ENCODE measurements around the gene GGACT. TPM values are rescaled to one million over a fixed set of nuclear protein-coding genes. Genes with fewer than 3 reads are reported as not detected.

Gene GGACT
- total RNA-seq, 1 experiment from 2014 or later, result 3.8 TPM

DNA sequence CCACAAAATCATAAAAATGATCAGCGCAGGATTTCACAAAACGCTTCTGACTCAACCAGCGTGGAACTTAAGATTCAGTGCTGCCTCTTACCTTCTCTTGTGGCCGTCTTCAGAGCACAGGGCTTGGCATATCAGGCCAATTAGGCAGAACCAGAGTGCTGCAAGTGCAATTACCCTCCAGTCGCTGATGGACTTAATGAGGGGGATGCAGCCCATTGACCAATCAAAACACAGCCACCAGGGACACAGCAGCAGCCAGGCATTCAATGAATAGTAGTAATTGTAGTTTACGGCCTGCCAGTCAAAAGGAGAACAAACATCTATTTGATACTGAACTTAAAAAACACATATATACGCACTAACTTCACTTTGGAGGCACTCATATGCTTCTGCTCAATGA is 47.9 kb upstream of the GGACT start:
- intact Hi-C loops (cut with micrococcal nuclease; ENCODE audit: unreplicated experiment), result no loop called here
- peaks cover 33% of the 10 kb centered on the region for H3K36me3 ChIP-seq (ENCODE audit: insufficient read depth, low read length, poor library complexity, severe bottlenecking)
- no peaks in the 10 kb centered on the region for H3K9me3 ChIP-seq (ENCODE audit: low read depth, low read length, poor library complexity, severe bottlenecking)
- TF ChIP-seq, protein P1, sequence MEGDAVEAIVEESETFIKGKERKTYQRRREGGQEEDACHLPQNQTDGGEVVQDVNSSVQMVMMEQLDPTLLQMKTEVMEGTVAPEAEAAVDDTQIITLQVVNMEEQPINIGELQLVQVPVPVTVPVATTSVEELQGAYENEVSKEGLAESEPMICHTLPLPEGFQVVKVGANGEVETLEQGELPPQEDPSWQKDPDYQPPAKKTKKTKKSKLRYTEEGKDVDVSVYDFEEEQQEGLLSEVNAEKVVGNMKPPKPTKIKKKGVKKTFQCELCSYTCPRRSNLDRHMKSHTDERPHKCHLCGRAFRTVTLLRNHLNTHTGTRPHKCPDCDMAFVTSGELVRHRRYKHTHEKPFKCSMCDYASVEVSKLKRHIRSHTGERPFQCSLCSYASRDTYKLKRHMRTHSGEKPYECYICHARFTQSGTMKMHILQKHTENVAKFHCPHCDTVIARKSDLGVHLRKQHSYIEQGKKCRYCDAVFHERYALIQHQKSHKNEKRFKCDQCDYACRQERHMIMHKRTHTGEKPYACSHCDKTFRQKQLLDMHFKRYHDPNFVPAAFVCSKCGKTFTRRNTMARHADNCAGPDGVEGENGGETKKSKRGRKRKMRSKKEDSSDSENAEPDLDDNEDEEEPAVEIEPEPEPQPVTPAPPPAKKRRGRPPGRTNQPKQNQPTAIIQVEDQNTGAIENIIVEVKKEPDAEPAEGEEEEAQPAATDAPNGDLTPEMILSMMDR (conservative IDR thresholded peaks at IDR 0.05; ENCODE audit: low read depth, low read length), result no peak
- no peak for TF ChIP-seq EZH2 (IDR thresholded peaks at IDR 0.05; ENCODE audit: borderline replicate concordance, low read depth, low read length, poor library complexity, severe bottlenecking)
- ChIA-PET POLR2A (ENCODE audit: low non-redundant PET) (no interaction called here), CTCF (no interaction called here)
- no peak for DNase-seq (ENCODE audit: low spot score)
- H3K27me3 ChIP-seq (replicated peaks; ENCODE audit: insufficient read depth, low read depth, low read length, poor library complexity), result no peaks in the 10 kb centered on the region
- H3K4me1 ChIP-seq (ENCODE audit: insufficient read depth, low read length, poor library complexity, severe bottlenecking), result no peaks in the 10 kb centered on the region
- no TSS peak for BruUV-seq (replicated peaks)
- no peak overlapping the region for H3K27ac ChIP-seq (ENCODE audit: low read depth, low read length, poor library complexity, severe bottlenecking)
- H3K4me3 ChIP-seq (ENCODE audit: low read depth, low read length, poor library complexity, severe bottlenecking), result no peak overlapping the region

DNA sequence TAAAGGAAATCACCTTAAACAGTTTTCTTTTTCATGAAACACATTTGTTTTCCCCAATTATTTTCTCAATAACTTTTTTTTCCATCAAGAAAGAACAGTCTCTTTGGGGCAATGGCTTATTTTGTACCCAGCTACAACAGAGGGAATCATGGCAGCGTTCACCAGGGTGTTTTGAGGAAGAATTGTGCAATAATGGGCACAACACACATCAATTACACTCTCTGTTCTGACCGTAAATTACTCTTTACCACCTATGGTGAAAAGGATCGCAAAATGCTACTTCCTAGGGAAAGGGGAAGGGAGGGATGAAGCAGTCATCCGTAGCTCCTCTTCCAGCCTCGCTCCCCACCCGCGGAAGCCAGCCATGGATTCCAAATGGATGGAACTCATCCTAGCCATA is 47.4 kb upstream of the GGACT start:
- ChIA-PET CTCF (no interaction called here), POLR2A (ENCODE audit: low non-redundant PET) (no interaction called here)
- Histone ChIP-seq H3K27ac (ENCODE audit: low read depth, low read length, poor library complexity, severe bottlenecking) (no peak overlapping the region), H3K27me3 (replicated peaks; ENCODE audit: insufficient read depth, low read depth, low read length, poor library complexity) (no peaks in the 10 kb centered on the region), H3K4me1 (ENCODE audit: insufficient read depth, low read length, poor library complexity, severe bottlenecking) (no peaks in the 10 kb centered on the region), H3K36me3 (ENCODE audit: insufficient read depth, low read length, poor library complexity, severe bottlenecking) (peaks cover 30% of the 10 kb centered on the region), H3K4me3 (ENCODE audit: low read depth, low read length, poor library complexity, severe bottlenecking) (no peak overlapping the region), H3K9me3 (ENCODE audit: low read depth, low read length, poor library complexity, severe bottlenecking) (no peaks in the 10 kb centered on the region)
- intact Hi-C loops (cut with micrococcal nuclease; ENCODE audit: unreplicated experiment), result no loop called here
- no peak for DNase-seq (ENCODE audit: low spot score)
- no TSS peak for BruUV-seq (replicated peaks)
- TF ChIP-seq EZH2 (IDR thresholded peaks at IDR 0.05; ENCODE audit: borderline replicate concordance, low read depth, low read length, poor library complexity, severe bottlenecking), result no peak
- TF ChIP-seq, protein P1 (conservative IDR thresholded peaks at IDR 0.05; ENCODE audit: low read depth, low read length), result no peak

DNA sequence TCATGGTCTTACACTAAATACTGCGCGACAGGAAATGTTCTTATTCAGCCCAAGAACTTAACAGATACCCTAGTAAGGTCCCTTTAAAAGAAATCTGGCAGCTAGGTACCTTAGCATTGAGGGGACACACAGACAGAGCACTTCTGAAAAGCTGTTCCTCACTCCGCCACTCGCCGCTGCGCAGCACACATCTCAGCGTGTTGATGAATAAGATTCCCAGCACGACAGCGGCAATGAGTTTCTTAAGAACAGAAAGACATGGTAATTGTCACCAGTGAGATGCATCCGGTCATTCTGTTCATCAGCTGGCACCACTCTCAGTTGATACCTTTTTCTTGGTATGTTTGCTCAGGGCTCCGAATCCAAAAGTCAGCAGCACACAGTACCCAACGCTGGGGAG is 46.1 kb upstream of the GGACT start:
- Histone ChIP-seq H3K27ac (ENCODE audit: low read depth, low read length, poor library complexity, severe bottlenecking) (no peak overlapping the region), H3K9me3 (ENCODE audit: low read depth, low read length, poor library complexity, severe bottlenecking) (no peaks in the 10 kb centered on the region), H3K36me3 (ENCODE audit: insufficient read depth, low read length, poor library complexity, severe bottlenecking) (peaks cover 28% of the 10 kb centered on the region), H3K4me1 (ENCODE audit: insufficient read depth, low read length, poor library complexity, severe bottlenecking) (peaks cover 9% of the 10 kb centered on the region), H3K27me3 (replicated peaks; ENCODE audit: insufficient read depth, low read depth, low read length, poor library complexity) (no peaks in the 10 kb centered on the region), H3K4me3 (ENCODE audit: low read depth, low read length, poor library complexity, severe bottlenecking) (no peak overlapping the region)
- DNase-seq (ENCODE audit: low spot score), result no peak
- BruUV-seq (replicated peaks), result no TSS peak
- POLR2A ChIA-PET (ENCODE audit: low non-redundant PET), result no interaction called here
- no peak for TF ChIP-seq EZH2 (IDR thresholded peaks at IDR 0.05; ENCODE audit: borderline replicate concordance, low read depth, low read length, poor library complexity, severe bottlenecking)
- TF ChIP-seq, protein P1 (conservative IDR thresholded peaks at IDR 0.05; ENCODE audit: low read depth, low read length), result no peak
- intact Hi-C loops (cut with micrococcal nuclease; ENCODE audit: unreplicated experiment), result loop anchor here (5.0 kb wide), 1 partner anchor 62 kb away; no protein-coding TSS in a partner anchor
- CTCF ChIA-PET, result no interaction called here

Data from A673 (cell line).